Jurkat, Clone E6-1 (cell line): ENCODE results near the gene A2ML1.

ENCODE experiments used
- DNase-seq: peaks from one replicate; pipeline ENCODE4 v3.0.0-alpha.2; 2011; ENCODE audit warnings: low read depth, low spot score
- H3K4me3 ChIP-seq: 2 replicates; pipeline ENCODE4 v1.5.1; 2011; ENCODE audit warnings: mild to moderate bottlenecking, low read length, control low read depth, moderate library complexity

The A2ML1 gene

GRCh38 chr12:8922544-8922943 is 100.1 kb downstream of the A2ML1 start:
- no peak overlapping the region for H3K4me3 ChIP-seq
- no peak for DNase-seq
